ENCODE results near the gene ADAMTSL1. TPM values are rescaled to one million over a fixed set of nuclear protein-coding genes. Genes with fewer than 3 reads are reported as not detected.

The ADAMTSL1 gene
- total RNA-seq, 1 experiment from 2014 or later, result 1.2 TPM

DNA sequence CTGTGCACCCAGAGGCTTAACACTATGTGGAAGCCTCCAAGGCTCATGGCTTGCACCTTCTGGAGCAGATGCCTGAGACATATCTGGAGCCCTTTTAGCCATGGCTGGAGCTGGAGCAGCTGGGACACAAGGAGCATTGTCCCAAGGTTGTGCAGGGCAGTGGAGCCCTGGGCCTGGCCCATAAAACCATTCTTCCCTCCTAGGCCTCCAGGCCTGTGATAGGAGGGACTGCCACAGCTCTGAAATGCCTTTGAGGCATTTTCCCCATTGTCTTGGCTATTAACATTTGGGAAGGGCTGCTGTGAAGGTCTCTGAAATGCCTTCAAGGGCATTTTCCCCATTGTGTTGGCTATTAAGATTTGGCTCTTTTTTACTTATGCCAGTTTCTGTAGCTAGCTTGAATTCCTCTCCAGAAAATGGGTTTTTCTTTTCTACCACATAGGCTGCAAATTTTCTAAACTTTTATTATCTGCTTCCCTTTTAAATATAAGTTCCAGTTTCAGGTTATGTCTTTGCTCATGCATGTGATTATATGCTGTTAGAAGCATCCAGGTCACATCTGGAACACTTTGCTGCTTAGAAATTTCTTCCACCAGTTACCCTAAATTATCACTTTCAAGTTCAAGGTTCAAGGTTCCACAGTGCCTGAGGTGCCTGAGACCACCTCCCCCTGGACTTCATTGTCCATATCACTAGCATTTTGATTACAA is 221.2 kb downstream of the ADAMTSL1 start:
- Histone ChIP-seq H3T11ph (ENCODE audit: low read length) (no peak overlapping the region), H4K20me1 (ENCODE audit: control insufficient read depth, insufficient read depth, insufficient read length) (no peaks in the 10 kb centered on the region), H2BK12ac (ENCODE audit: insufficient read length, low read depth, low read length) (no peak overlapping the region), H3K4me1 (ENCODE audit: insufficient read depth, low read length) (no peaks in the 10 kb centered on the region), H3K27ac (ENCODE audit: insufficient read length, low read depth, low read length) (no peak overlapping the region), H4K91ac (ENCODE audit: insufficient read length, low read depth, low read length) (no peak overlapping the region), H3K79me2 (ENCODE audit: insufficient read depth, low read length) (no peaks in the 10 kb centered on the region), H2BK20ac (ENCODE audit: low read depth, low read length, poor library complexity, severe bottlenecking) (no peak overlapping the region), H2AFZ (ENCODE audit: low read length) (no peak overlapping the region), H3K23ac (ENCODE audit: insufficient read length, low read depth, low read length) (no peak overlapping the region), H4K5ac (ENCODE audit: insufficient read length, low read depth, low read length) (no peak overlapping the region), H4K8ac (replicated peaks; ENCODE audit: insufficient read length, low read depth, low read length) (no peak overlapping the region), H2AK5ac (ENCODE audit: insufficient read length, low read length) (no peak overlapping the region), H3K56ac (ENCODE audit: insufficient read length, low read depth, low read length) (no peak overlapping the region), H3K18ac (ENCODE audit: insufficient read length, low read depth, low read length) (no peak overlapping the region), H3K9ac (ENCODE audit: extremely low read depth, insufficient read length, low read length) (no peak overlapping the region), H3K4me2 (ENCODE audit: insufficient read depth, insufficient read length, low read length) (no peak overlapping the region), H3K79me1 (ENCODE audit: insufficient read depth, low read depth, low read length, poor library complexity, severe bottlenecking) (no peaks in the 10 kb centered on the region), H3K4ac (ENCODE audit: low read depth, low read length) (no peak overlapping the region), H2BK5ac (ENCODE audit: insufficient read length, low read length) (no peak overlapping the region), H3K14ac (ENCODE audit: insufficient read depth, low read length) (no peak overlapping the region), H3K9me3 (ENCODE audit: control insufficient read depth, low read depth, low read length) (peaks cover 16% of the 10 kb centered on the region), H3K23me2 (ENCODE audit: insufficient read length, low read depth, low read length, poor library complexity, severe bottlenecking) (no peaks in the 10 kb centered on the region), H2BK15ac (ENCODE audit: low read depth, low read length) (no peak overlapping the region), H3K27me3 (ENCODE audit: insufficient read depth, low read length) (no peaks in the 10 kb centered on the region), H2BK120ac (ENCODE audit: low read depth, low read length, poor library complexity, severe bottlenecking) (no peak overlapping the region)
- Mint-ChIP-seq H3K27ac (no peak overlapping the region), H3K4me3 (no peak overlapping the region), H3K36me3 (ENCODE audit: insufficient read depth in 1 of 3, low read depth in 3 of 3) (peaks cover 10 to 26% (median 17%) of the 10 kb centered on the region in 3 experiments), H3K27me3 (ENCODE audit: low read depth) (no peaks in the 10 kb centered on the region), H3K4me1 (no peaks in the 10 kb centered on the region), H3K9me3 (peaks cover 24 to 27% of the 10 kb centered on the region in 2 experiments)
- TF ChIP-seq, protein P1, sequence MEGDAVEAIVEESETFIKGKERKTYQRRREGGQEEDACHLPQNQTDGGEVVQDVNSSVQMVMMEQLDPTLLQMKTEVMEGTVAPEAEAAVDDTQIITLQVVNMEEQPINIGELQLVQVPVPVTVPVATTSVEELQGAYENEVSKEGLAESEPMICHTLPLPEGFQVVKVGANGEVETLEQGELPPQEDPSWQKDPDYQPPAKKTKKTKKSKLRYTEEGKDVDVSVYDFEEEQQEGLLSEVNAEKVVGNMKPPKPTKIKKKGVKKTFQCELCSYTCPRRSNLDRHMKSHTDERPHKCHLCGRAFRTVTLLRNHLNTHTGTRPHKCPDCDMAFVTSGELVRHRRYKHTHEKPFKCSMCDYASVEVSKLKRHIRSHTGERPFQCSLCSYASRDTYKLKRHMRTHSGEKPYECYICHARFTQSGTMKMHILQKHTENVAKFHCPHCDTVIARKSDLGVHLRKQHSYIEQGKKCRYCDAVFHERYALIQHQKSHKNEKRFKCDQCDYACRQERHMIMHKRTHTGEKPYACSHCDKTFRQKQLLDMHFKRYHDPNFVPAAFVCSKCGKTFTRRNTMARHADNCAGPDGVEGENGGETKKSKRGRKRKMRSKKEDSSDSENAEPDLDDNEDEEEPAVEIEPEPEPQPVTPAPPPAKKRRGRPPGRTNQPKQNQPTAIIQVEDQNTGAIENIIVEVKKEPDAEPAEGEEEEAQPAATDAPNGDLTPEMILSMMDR (conservative IDR thresholded peaks at IDR 0.05), result no peak
- no peak for DNase-seq

All from H9 (cell line).